ENCODE measurements around the gene CLEC4E.

DNA sequence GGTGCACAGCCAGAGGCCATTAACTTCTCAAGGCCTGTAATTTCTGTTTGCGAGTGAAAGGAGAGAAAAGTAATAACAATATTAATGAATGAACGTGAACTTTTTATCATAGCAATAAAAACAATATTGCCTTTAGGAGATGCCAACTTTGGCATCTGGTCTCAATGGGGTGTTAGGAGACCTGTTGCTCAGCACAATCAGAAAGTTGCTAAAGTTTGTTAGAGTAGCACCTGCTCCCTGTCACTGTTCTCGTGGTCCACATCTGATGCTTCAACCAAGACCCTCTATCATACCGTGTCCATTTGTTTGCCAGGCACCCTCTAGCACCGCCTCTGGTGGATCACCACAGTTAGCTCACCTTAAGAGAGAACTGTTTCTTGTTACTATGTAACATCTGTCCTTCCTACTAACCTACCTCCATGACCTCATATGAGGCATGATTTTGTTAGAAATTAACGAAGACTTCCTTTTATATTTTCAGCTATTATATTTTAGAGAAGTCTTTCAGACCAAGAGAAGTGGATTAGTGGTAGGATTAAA, 12.5 kb upstream of the CLEC4E start:
- TF ChIP-seq CTCF (IDR thresholded peaks at IDR 0.05), result no peak; the same call in 1 of the 2 replicates
- TF ChIP-seq SIN3A (IDR thresholded peaks at IDR 0.05; ENCODE audit: borderline replicate concordance, insufficient read depth, low read depth, low read length), result no peak
- TF ChIP-seq REST (IDR thresholded peaks at IDR 0.05; ENCODE audit: insufficient read depth in 1 of 2, low read depth in 2 of 2, low read length in 1 of 2), result no peak
- TF ChIP-seq POLR2AphosphoS5 (IDR thresholded peaks at IDR 0.05; ENCODE audit: low read depth, low read length), result no peak
- no peak for TF ChIP-seq TCF7L2 (IDR thresholded peaks at IDR 0.05; ENCODE audit: low read depth, low read length)
